ENCODE measurements around the gene C1orf74.

- TF ChIP-seq POLR2A (IDR thresholded peaks at IDR 0.05) (no peak), CTCF (IDR thresholded peaks at IDR 0.05) (no peak)
Observed at GRCh38 chr1:209785592-209785991, 1.2 kb upstream of the C1orf74 start.

Measured in thyroid gland (tissue), 4 donors.